CD4-positive, alpha-beta T cell treated with Interleukin-6 for 4 hours (primary cell): ENCODE data around the gene ERBB4.

ENCODE experiments used
- DNase-seq: peaks from one replicate; pipeline ENCODE4 v3.0.0-alpha.2; 2020; ENCODE audit warnings: mixed read lengths

Gene ERBB4

GRCh38 chr2:212359425-212360067, 179.1 kb downstream of the ERBB4 start:
- DNase-seq = no peak

GRCh38 chr2:212357606-212358005, 181.0 kb downstream of the ERBB4 start:
- DNase-seq = no peak

GRCh38 chr2:212354382-212354781, 184.2 kb downstream of the ERBB4 start:
- no peak for DNase-seq

GRCh38 chr2:212348501-212348900, 190.1 kb downstream of the ERBB4 start:
- no peak for DNase-seq

GRCh38 chr2:212346865-212347264, 191.7 kb downstream of the ERBB4 start:
- DNase-seq = no peak

GRCh38 chr2:212345966-212346365, 192.6 kb downstream of the ERBB4 start:
- no peak for DNase-seq

DNA sequence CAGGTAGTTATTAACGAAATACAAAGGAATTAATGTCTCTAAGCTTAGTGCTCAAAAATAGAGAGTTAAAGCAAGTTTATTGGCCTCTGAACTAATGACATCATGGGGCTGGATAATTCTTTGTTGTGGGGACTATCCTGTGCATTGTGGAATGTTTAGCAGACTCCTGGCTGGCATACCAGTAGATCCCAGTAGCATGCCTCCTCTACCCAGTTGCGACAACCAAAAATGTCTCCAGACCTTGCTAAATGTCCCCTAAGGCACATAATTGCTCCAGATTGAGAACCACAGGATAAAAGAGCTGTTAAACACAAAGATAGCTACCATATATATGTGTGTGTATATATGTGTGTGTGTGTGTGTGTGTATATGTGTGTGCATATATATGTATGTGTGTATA, 194.5 kb downstream of the ERBB4 start:
- no peak for DNase-seq

DNA sequence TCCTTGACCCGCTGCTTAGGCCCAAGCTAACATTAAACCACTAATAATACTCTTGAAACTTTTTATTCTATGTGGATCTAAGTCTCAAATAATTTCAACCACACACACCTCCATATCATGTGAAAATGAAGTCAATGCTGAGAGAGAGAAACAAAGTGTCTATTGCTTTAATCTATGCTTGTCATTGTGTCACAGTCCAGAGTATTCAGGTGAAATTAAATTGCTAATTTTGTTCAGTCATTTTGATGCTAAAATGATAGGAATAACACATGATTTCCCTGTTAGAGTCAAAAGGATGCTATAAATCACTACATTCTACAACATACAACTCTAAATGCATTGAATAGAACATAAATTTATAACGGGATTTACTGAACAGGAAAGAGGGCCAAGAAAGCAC, 195.4 kb downstream of the ERBB4 start:
- DNase-seq = no peak

DNA sequence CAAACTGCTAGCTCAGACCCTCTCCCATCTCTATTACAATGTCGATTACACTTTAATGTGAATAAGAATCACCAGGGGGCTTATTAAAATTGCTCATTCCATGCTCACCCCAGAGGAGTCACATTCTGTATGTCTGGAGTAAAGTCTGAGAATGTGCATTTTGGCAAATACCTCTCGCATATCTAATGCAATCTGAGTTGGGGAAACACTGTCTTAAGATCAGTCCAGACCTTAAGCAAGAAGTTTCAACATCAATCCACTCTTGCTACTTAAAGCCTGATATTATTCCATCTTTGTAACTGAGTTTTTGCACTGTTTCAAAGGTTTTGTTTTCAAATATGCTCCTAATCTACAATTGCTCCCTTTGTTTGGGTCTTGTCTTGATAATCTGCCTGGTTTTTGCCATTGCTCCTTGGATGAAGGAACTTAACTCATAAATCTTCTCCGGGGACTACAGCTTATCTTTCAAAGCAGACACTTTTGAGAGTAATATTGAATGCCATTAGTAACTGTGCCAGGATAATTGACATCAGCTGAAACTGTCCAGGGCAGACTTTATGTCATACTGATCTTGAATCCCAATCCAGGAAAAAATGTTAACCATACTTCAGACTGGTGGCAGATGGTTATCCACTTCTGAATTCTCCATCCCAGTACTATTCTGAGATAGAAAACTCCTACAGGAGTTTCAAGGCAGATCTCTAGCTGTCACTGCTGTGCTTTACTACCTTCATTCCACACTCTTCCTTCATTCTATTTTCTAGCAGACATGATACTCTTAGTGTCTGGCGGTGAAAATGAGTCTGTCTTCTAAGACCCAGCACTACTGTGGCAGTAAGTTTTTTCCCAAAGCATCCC, 200.9 kb downstream of the ERBB4 start:
- no peak for DNase-seq

DNA sequence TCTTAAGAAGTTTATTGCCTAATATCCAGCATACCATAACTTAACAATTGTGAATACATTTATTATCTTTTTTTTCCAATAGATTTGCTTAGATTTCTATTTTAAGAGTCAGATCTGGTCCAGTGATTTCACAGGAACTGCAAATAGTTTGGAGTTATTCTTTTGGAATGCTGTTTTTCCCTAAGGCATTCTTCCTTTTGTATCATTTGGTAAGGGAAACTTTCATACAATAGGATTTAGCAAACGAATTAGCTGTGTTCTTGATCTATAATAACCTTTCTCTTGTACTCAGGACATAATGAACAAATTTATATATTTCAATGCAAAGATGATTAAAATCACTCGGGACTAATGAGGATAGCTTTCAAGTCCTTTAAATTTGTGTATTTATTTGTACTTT, 201.6 kb downstream of the ERBB4 start:
- no peak for DNase-seq

DNA sequence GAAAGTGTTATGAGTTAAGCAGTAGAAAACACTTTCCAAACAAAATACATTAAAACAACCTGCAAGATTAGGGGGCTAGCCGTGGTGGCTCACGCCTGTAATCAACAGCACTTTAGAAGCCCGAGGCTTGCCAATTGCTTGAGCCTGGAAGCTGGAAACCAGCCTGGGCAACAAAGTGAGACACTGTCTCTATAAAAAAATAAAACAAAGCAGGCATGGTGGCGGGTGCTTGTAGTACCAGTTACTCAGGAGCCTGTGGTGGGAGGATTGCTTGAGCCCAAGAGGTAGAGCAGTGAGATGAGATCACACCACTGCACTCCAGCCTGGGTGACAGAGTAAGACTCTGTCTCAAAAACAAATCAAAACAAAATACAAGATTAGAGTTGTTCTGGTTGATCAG, 208.3 kb downstream of the ERBB4 start:
- DNase-seq = no peak

- no peak for DNase-seq
Measured at GRCh38 chr2:212328712-212329496, 209.7 kb downstream of the ERBB4 start.

GRCh38 chr2:212328136-212328535, 210.5 kb downstream of the ERBB4 start:
- DNase-seq = no peak

- DNase-seq = no peak
Measured at GRCh38 chr2:212327171-212327809, 211.3 kb downstream of the ERBB4 start.

DNA sequence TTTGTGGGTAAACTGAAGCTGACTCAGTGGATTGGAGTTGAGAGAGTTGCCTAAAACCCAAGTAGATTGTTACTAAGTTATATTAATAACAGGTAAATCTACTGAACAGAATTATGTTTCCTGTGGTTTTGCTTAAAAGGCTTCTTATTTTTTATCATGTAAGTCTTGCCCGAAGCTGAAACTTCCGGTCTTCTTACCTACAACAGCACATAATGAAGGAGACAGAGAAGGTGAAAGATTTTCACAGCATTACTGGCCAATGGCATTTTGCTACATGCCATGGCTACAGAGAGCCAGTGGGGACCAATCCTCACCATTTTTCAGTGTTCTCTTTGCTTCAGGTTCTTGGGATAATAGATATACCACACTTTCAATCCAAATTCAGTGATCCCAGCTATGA, 220.0 kb downstream of the ERBB4 start:
- DNase-seq = no peak

GRCh38 chr2:212314680-212315079, 223.9 kb downstream of the ERBB4 start:
- no peak for DNase-seq

DNA sequence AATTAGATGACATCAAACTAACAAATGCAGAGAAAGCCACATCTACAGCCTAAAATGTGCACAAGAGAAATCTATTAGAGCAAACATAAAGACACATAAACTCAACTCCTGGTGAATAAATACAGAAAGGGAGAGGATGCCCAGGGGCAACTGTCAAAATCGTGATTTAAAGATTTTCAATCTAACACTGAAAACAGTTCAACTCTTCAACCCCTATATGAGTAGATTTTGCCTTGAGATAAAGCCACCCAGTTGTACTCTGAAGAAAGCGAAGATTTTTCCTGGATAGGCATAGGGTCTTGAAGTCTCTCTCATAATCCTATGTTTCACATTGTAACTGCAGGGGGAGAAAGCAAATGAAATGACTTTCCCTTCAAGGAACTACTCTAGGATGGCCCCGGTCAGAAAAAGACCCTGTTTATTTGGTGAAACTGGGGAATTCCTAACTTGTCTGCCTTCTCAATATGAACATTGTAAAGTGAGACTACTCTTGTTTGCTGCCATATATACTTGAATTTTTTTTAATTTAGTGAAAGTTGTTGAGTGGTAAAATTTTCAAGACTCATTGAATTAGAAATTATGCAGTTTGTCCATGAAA, 226.7 kb downstream of the ERBB4 start:
- DNase-seq = no peak

DNA sequence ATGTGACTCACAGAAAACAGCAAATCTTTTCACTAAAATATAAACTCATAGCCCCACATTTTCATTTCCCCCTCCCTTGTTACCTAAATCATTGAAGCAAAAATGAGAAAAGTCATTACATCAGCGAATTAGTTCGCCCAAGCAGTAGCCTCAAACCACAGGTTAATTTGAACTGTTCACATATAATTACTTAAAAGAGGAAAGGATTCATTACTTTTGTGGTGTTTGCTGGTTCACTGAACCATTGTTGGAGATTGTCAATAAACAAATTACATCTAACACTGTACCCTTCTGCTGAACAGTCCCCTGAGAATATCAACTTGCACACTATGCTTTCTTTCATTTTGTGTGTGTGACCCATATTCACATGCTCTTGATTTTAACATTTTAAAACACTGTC, 238.7 kb downstream of the ERBB4 start:
- DNase-seq = no peak

- DNase-seq = no peak
Measured at GRCh38 chr2:212299333-212299732, 239.3 kb downstream of the ERBB4 start.

- DNase-seq = no peak
Measured at GRCh38 chr2:212295571-212295970, 243.0 kb downstream of the ERBB4 start.

GRCh38 chr2:212294816-212295215, 243.8 kb downstream of the ERBB4 start:
- no peak for DNase-seq

- no peak for DNase-seq
Measured at GRCh38 chr2:212289301-212289700, 249.3 kb downstream of the ERBB4 start.

DNA sequence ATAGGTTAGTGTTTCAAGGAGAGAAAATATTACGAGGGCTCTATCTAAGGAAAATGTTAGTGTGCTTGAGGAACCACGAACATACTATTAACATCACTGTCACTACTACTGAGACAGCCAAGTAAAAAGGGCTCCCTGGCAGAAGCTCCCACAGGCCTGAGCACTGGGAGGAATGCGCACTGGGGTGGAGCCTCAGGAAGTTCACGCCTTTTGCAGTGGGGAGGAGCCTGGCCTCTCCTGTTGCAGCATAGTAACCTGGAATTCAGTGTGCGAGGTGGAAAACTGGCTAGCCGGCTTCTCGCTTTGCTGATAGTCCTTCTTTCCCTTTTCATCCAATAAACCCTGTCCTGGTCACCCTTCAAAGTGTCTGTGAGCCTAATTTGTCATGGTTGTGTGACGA, 250.3 kb downstream of the ERBB4 start:
- no peak for DNase-seq
